MM.1S (cell line): ENCODE results near the gene SCAPER.

Experiments used
- DNase-seq: peaks from one replicate; pipeline ENCODE4 v3.0.0-alpha.2; 2015
- H2AFZ ChIP-seq: fragments of 300-600 bp; sonication (generic); 2 replicates; pipeline ENCODE4 v1.6.0; 2016; ENCODE audit warnings: antibody characterized with exemption, low read length
- H3F3A ChIP-seq: fragments of 300-600 bp; sonication (generic); 2 replicates; pipeline ENCODE4 v1.6.1; 2016; ENCODE audit warnings: mild to moderate bottlenecking, antibody characterized with exemption, low read length, moderate library complexity, mixed read lengths; ENCODE audit not compliant: insufficient read depth
- H3K27ac ChIP-seq: fragments of 300-600 bp; sonication (generic); 2 replicates; pipeline ENCODE4 v1.5.1; 2016; ENCODE audit warnings: mild to moderate bottlenecking, low read length
- H3K27me3 ChIP-seq: fragments of 300-600 bp; sonication (generic); replicated peaks from 2 replicates; pipeline ENCODE4 v1.6.0; 2016; ENCODE audit warnings: low read length; ENCODE audit not compliant: insufficient read depth
- H3K36me3 ChIP-seq: fragments of 300-600 bp; sonication (generic); replicated peaks from 2 replicates; pipeline ENCODE4 v1.6.1; 2016; ENCODE audit warnings: mild to moderate bottlenecking, low read length, mixed read lengths; ENCODE audit not compliant: insufficient read depth
- H3K4me1 ChIP-seq: fragments of 300-600 bp; sonication (generic); 2 replicates; pipeline ENCODE4 v1.6.1; 2016; ENCODE audit warnings: low read length, mixed read lengths
- H3K4me2 ChIP-seq: fragments of 300-600 bp; sonication (generic); 2 replicates; pipeline ENCODE4 v1.6.0; 2016; ENCODE audit warnings: low read depth, low read length
- H3K4me3 ChIP-seq: fragments of 300-600 bp; sonication (generic); 2 replicates; pipeline ENCODE4 v1.5.1; 2016; ENCODE audit warnings: low read length, mixed read lengths
- H3K79me2 ChIP-seq: fragments of 300-600 bp; sonication (generic); 2 replicates; pipeline ENCODE4 v1.6.1; 2016; ENCODE audit warnings: mixed run types, low read length, mixed read lengths
- H3K9ac ChIP-seq: fragments of 300-600 bp; sonication (generic); 2 replicates; pipeline ENCODE4 v1.6.1; 2016; ENCODE audit warnings: low read length, mixed read lengths
- H3K9me2 ChIP-seq: fragments of 300-600 bp; sonication (generic); replicated peaks from 2 replicates; pipeline ENCODE4 v1.6.1; 2016; ENCODE audit warnings: mild to moderate bottlenecking, low read length, mixed read lengths; ENCODE audit not compliant: insufficient read depth
- H3K9me3 ChIP-seq: fragments of 300-600 bp; sonication (generic); replicated peaks from 2 replicates; pipeline ENCODE4 v1.6.1; 2016; ENCODE audit warnings: mild to moderate bottlenecking, low read length, mixed read lengths; ENCODE audit not compliant: insufficient read depth
- H4K20me1 ChIP-seq: fragments of 300-600 bp; sonication (generic); 2 replicates; pipeline ENCODE4 v1.6.1; 2016; ENCODE audit warnings: mild to moderate bottlenecking, low read length, moderate library complexity, mixed read lengths; ENCODE audit not compliant: insufficient read depth
- EZH2 ChIP-seq: fragments of 300-600 bp; sonication (generic); optimal IDR thresholded peaks from 2 replicates; pipeline ENCODE3; 2017; ENCODE audit warnings: low read depth, mild to moderate bottlenecking, antibody characterized with exemption, low read length, mixed read lengths
- EZH2phosphoT487 ChIP-seq: fragments of 300-600 bp; sonication (generic); IDR thresholded peaks from 2 replicates; pipeline ENCODE4 v1.6.1; 2018; ENCODE audit warnings: antibody characterized with exemption, low read length
- TF ChIP-seq, protein P1 (sequence below): fragments of 300-600 bp; sonication (generic); IDR thresholded peaks from 2 replicates; pipeline ENCODE4 v1.5.1; 2016; ENCODE audit warnings: antibody characterized with exemption, low read length, mixed read lengths

SCAPER gene

DNA sequence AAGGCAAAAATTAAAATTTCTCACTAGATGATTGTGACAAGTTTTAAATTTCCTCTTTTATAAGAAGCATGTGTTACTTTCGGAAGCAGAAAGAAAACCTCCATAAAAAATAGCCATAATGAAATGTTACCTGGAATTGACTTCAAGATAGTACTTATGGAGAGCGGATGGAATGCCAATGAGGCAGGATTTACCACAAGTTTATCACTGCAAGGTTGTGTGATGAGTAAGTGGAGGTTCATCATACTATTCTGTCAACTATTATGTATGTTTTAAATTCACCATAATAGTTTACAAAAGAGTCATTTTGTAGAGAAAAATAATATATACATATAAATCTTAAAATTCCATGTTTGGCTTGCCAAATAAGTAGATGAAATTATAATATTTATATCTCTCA, 230.3 kb downstream of the SCAPER start:
- H3K79me2 ChIP-seq = no peaks in the 10 kb centered on the region
- no peaks in the 10 kb centered on the region for H3K4me1 ChIP-seq
- no peaks in the 10 kb centered on the region for H3K27me3 ChIP-seq
- no peaks in the 10 kb centered on the region for H4K20me1 ChIP-seq
- no peaks in the 10 kb centered on the region for H3K36me3 ChIP-seq
- H3K9me3 ChIP-seq = no peaks in the 10 kb centered on the region
- H3K9ac ChIP-seq = no peak overlapping the region
- DNase-seq = no peak
- H3K4me2 ChIP-seq = no peak overlapping the region
- no peaks in the 10 kb centered on the region for H3F3A ChIP-seq
- H3K4me3 ChIP-seq = no peak overlapping the region
- no peak overlapping the region for H3K27ac ChIP-seq
- no peaks in the 10 kb centered on the region for H3K9me2 ChIP-seq
- H2AFZ ChIP-seq = no peak overlapping the region
- TF ChIP-seq, protein P1, sequence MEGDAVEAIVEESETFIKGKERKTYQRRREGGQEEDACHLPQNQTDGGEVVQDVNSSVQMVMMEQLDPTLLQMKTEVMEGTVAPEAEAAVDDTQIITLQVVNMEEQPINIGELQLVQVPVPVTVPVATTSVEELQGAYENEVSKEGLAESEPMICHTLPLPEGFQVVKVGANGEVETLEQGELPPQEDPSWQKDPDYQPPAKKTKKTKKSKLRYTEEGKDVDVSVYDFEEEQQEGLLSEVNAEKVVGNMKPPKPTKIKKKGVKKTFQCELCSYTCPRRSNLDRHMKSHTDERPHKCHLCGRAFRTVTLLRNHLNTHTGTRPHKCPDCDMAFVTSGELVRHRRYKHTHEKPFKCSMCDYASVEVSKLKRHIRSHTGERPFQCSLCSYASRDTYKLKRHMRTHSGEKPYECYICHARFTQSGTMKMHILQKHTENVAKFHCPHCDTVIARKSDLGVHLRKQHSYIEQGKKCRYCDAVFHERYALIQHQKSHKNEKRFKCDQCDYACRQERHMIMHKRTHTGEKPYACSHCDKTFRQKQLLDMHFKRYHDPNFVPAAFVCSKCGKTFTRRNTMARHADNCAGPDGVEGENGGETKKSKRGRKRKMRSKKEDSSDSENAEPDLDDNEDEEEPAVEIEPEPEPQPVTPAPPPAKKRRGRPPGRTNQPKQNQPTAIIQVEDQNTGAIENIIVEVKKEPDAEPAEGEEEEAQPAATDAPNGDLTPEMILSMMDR = no peak
- TF ChIP-seq EZH2 = no peak
- no peak for TF ChIP-seq EZH2phosphoT487

DNA sequence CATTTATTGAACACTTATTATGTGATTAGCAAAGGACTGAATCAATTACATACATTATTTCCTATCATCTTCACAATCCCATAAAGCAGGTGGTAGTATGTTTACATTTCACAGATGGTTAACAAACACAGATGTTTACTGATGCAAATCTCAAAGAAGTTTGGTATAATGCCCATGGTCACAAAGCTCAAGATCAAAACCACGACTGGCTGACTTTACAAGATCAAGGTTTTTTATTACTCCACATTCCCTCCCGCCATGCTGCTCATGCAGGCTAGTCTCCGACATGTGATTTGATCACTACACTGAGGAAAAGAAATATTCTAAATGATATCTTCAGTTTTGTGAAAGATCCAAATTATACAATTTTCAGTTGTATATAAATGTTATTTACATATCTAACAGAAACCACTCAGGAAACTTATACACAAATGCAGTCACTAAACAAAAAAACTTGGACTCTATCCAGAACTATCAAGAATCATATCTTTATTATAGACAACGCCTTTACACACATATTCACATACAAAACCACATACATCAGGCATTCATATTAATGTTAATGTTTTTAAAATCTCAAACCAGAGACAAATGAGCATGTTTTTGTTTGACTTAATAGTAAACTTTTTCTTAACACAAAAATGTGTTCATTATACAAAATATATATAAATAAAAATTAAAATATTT, 235.5 kb downstream of the SCAPER start:
- no peak for TF ChIP-seq EZH2
- TF ChIP-seq, protein P1 = no peak
- no peaks in the 10 kb centered on the region for H3K4me1 ChIP-seq
- H4K20me1 ChIP-seq = no peaks in the 10 kb centered on the region
- no peak overlapping the region for H3K4me2 ChIP-seq
- no peak for DNase-seq
- no peaks in the 10 kb centered on the region for H3K9me3 ChIP-seq
- H2AFZ ChIP-seq = no peak overlapping the region
- no peak overlapping the region for H3K27ac ChIP-seq
- H3F3A ChIP-seq = no peaks in the 10 kb centered on the region
- no peaks in the 10 kb centered on the region for H3K27me3 ChIP-seq
- H3K4me3 ChIP-seq = no peak overlapping the region
- no peak overlapping the region for H3K9ac ChIP-seq
- H3K9me2 ChIP-seq = no peaks in the 10 kb centered on the region
- H3K36me3 ChIP-seq = no peaks in the 10 kb centered on the region
- no peaks in the 10 kb centered on the region for H3K79me2 ChIP-seq

DNA sequence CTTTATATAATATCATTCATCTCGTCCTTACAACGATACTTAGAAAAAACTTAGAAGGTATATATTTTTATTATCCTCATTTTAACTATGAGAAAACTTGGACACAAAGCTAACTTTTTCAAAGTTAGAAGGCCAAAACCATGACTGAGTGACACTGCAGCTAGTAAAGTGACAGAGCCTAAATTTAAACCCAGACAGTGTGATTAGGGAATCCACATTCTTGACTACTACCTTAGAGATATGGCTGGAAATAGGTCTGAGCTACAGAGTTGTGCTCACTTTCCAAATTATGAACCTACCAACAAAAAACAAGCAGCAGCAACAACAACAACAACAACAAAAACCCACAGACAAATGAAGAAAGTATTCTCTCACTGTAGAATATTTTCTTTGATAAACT, 236.2 kb downstream of the SCAPER start:
- Histone ChIP-seq H3K4me2 (no peak overlapping the region), H3K9ac (no peak overlapping the region), H3K9me2 (no peaks in the 10 kb centered on the region), H3K4me3 (no peak overlapping the region), H3K36me3 (no peaks in the 10 kb centered on the region), H3K27me3 (no peaks in the 10 kb centered on the region), H3F3A (no peaks in the 10 kb centered on the region), H2AFZ (no peak overlapping the region), H3K4me1 (no peaks in the 10 kb centered on the region), H4K20me1 (no peaks in the 10 kb centered on the region), H3K27ac (no peak overlapping the region), H3K79me2 (no peaks in the 10 kb centered on the region), H3K9me3 (no peaks in the 10 kb centered on the region)
- TF ChIP-seq EZH2 = no peak
- TF ChIP-seq, protein P1 = no peak
- no peak for DNase-seq
